D721Med (cell line): ENCODE results near the gene SULT1C4.

Experiments used
- DNase-seq: peaks from one replicate; pipeline ENCODE4 v3.0.0; 2011; ENCODE audit warnings: low spot score; ENCODE audit not compliant: insufficient read length
- FAIRE-seq: peaks from 2 replicates; lab custom pipeline; 2011; peaks lifted over from hg19 to GRCh38; lab: Jason Lieb, UNC
- CTCF ChIP-seq: IDR thresholded peaks from 2 replicates; pipeline ENCODE4 v1.5.1; 2012; ENCODE audit warnings: mild to moderate bottlenecking, control low read depth; ENCODE audit not compliant: insufficient read depth; ENCODE audit errors: missing control alignments

The SULT1C4 gene

DNA sequence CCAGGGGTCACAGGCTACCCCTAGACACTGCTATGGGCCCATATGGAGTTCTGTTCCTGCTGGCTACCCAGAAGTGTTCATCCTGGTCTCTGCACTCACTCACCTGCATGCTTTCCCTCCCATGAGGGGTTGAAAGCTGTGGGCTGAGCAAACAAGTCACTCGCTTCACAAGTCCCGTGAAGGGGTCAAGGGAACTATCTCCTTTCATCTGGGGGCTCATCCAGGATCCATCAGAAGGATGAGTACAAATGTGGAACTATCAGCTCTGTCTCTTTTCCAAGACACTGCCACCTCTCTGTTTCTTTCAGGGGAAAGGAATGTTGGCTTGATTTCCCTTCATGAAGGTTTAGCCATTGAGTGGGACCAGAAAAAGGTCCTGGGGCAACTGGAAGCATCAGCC is 21.7 kb downstream of the SULT1C4 start:
- no peak for DNase-seq
- no peak for FAIRE-seq
- TF ChIP-seq CTCF, result no peak

DNA sequence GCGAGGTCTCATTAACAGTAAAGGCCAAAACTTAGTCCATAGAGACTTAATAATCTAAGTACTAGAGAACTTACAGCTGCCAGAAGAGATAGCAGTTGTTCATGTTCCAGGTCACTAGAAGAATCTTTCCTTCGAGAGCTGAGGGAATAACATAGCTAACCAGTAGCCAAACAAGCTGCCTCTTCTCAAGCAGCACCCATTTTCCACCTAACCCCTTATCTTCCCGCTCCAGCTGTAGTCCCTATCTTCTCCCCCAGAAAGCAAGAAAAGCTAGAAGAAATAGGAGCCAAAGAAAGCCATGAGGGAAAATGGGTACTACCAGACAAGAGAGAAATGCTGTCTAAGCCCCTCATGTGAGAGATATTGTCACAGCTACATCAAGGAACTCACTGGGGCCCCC is 24.0 kb downstream of the SULT1C4 start:
- no peak for TF ChIP-seq CTCF
- FAIRE-seq, result no peak
- DNase-seq, result no peak

DNA sequence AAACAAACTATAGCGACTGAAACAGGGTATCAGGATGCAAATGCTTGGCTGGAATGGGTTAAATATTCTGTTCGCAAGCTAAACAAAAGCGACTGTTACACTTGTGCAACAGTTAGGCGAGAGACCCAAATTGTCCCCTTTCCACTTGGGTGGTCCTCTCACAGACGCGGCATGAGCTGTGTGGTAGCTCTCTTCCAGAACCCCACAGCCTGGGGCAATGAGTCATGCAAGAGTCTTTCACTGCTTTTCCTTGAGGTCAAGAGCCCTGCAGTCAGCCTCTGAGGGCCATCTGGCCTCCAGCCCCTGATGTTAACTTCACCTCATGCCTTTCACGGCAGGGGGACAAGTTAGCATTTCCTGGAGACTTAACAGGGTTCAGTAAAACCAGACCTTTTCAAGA is 25.7 kb downstream of the SULT1C4 start:
- TF ChIP-seq CTCF, result no peak
- FAIRE-seq (no peak), DNase-seq (no peak)

DNA sequence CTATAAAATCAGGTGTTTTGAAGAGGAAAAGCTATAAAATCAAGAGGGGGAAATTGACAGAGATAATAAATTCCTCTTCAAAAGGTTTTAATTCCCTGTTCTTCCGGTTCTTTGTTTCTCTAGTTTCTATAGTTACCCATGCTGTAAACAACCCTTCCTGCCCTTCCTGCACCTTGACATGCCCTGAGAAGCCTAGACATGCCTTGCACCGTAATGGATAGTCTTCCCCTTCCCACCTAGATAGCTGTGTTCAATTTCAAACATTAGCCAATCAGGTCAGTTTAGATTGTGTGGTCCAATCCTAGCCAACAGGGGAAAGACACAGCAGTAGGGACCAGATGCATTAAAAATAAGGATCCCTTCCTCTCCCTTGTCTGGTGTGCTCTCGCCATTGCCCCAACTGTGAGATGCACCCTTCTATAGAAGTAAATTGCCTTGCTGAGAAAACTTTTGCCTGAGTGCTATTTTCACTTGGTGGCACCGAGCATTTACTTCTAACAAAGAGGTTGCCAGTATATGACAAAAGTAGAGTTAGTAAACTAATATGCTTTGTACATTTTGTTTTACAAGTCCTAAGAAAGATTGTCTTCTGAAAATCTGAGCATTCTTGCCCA is 27.1 kb downstream of the SULT1C4 start:
- DNase-seq (no peak), FAIRE-seq (no peak)
- TF ChIP-seq CTCF, result no peak

GRCh38 chr2:108407864-108408729 is 30.3 kb downstream of the SULT1C4 start:
- FAIRE-seq (no peak), DNase-seq (no peak)
- no peak for TF ChIP-seq CTCF

- FAIRE-seq (no peak), DNase-seq (no peak)
- TF ChIP-seq CTCF, result no peak
Observed at GRCh38 chr2:108409768-108410167, 32.0 kb downstream of the SULT1C4 start.
